COLO668 (cell line): ENCODE results near the gene NPAS3.

Source experiments
- DNase-seq: peaks from one replicate; lab custom pipeline; 2025; ENCODE audit not compliant: unreplicated experiment; lab: John Stamatoyannopoulos, UW

The NPAS3 gene

GRCh38 chr14:33808187-33808586 is 869.5 kb downstream of the NPAS3 start:
- no peak for DNase-seq

DNA sequence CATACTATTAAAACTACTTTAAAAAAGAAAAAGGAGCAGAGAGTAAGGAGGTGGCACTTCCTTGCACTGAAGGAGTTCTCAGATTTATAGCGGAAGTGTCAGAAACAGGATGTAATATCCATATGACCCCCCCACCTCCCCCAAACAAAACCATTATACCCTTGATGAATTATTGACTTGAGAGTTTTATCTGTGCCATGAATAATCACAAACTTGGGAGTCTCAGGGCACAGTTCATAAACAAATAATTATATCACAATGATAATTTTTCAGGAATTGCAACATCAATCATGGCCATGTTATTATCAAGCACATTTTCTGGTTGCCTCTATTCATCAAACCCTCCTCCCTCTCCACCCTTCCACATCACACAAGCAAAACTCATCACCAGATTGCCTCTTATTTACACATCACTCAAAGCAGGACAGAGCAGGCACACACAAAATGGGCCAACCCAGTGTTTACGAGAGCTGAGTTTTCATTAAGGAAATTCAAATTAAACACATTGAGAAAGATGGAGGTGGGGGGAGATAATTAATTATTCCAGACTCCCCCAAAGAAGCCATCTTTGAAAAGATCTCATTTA is 870.8 kb downstream of the NPAS3 start:
- DNase-seq: no peak

GRCh38 chr14:33810308-33810707 is 871.6 kb downstream of the NPAS3 start:
- no peak for DNase-seq

GRCh38 chr14:33811721-33812120 is 873.0 kb downstream of the NPAS3 start:
- no peak for DNase-seq

DNA sequence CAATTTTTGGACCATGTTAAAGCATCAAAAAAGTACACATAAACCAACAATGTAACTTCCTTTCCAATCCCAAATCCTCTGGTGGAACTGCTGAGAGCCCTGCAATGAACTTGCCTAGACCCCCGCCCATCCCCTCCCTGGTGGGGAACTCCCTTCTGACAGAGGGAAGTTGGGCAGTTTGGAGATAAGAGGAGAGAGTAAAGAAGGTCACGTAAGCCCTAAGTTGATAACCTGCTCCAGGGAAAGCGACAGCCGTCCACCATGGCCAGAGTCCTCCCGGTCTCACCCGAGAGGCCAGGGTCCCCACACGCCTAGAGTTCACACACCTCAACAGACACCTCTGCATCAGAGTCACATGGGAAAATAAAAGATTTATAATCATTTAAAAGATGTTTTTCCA is 873.5 kb downstream of the NPAS3 start:
- DNase-seq: no peak

- no peak for DNase-seq
These were observed 873.9 kb downstream of the NPAS3 start for GRCh38 chr14:33812601-33813000.

- no peak for DNase-seq
These were observed 875.3 kb downstream of the NPAS3 start for GRCh38 chr14:33814010-33814409.

DNA sequence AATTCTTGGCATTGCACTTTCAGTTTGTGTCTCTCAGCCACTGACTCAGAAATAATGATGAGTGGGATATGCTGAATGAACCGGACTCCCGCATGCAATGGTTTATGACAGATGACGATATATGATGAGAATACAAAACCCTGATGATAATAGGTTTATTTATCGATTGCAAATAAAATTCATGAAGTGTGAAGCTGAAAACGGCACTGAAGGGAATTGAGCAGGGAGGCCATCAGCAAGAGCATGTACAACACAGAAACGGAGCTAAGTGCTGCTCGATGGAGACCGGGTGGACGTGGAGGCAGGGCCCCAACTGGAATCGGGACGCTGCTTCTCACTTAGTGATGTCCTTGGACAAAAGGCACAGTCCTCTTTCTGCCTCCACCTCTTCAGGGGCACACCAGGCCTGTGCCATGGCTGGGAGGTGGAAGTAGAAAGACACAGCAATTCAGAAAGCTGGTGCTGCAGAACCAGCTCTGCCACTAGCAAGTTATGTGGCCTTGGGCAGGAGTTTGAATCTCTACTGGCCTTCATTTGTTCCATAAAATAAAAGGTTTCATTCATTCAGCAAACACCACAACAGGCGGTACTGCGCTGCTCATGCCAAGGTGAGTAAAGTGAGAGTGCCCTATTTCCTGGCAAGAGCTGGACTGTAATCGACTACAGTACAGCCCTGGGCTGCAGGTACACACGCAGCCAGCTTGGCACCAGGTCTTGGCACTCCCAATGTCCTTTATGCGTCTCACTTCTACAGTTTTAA is 895.2 kb downstream of the NPAS3 start:
- no peak for DNase-seq

- no peak for DNase-seq
These were observed 896.0 kb downstream of the NPAS3 start for GRCh38 chr14:33834466-33835260.

- no peak for DNase-seq
These were observed 896.6 kb downstream of the NPAS3 start for GRCh38 chr14:33835261-33835655.

DNA sequence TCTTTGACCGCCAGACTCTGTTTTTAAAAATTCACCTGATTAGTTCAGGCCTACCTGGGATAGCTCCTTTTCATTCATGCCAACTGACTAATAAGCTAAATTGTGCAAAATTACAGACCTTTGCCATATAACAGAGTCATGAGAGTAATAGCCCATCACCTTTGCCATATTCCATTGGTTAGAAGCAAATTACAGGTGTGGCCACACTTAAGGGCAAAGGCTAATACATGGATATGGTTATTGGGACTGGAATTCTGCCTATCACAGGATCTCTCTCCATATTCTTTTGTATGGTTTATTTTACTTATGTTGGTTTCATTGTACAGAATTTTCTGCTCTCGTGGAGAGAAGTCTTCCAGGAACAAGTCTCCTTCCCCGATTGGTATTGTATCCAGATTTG is 897.0 kb downstream of the NPAS3 start:
- DNase-seq: no peak

DNA sequence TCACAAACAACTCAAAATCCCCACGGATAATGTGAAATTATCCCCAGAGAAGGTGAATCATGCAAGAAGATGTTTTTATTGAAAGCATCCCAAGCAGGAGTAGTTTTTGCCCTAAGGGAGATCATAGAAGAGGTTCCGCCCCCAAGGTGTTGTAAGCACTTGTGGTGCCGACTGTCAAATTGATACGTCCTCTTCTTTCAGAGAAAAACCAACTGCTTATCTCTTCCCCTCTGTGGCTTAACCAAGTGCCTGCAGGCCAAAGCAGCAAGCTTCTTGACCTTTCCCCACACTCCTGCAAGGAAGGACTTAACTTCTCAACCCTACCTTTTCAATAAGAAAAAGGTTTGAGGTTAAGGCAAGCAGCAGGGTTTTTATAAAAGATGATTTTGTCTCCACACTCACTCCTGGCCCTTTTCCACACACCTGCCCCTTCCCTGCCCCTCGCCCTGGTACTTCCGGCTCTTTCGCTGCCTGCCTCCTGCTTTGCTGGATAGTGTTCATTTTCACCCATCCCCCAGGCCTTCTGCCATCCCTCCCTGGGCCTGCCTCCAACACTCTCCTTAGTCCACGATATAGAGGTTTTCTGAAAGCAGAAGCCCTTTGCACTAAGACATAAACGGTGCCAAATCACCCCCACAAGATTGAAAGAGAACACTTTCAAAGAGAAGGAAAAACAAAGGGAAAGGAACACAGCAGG is 897.7 kb downstream of the NPAS3 start:
- DNase-seq: no peak

DNA sequence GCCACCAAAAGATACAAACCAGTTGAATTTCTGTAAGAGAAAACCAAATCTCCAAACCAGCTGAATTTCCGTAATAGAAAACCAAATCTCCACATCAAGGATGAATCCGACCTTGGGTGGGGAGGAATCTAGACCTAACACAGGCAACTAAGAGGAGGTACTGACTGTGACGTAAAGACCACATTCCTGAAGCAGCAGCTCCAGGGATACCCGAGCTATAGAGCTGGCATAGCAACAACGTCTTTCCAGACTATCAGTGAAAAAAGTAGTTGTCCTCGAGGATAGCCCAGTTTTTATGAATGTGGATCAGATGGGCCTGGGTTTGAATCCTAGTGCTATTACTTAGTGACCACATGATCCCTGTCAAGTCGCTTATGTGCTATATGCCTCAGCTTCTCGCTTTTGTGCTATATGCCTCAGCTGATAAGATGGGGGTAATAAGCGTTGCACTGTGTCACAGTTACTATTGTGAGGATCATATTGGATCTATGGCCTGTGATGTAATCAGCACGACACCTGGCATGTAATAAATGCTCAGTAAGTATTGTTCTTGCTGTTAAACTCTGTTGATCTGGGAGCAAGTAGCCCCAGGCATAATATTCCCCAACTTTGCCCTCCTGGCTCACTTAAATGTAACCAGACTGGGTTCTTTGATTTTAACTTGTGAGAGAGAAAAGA is 898.4 kb downstream of the NPAS3 start:
- no peak for DNase-seq

GRCh38 chr14:33837943-33838683 is 899.4 kb downstream of the NPAS3 start:
- no peak for DNase-seq

GRCh38 chr14:33839193-33840076 is 900.8 kb downstream of the NPAS3 start:
- peak; percentile 64 for DNase-seq

DNA sequence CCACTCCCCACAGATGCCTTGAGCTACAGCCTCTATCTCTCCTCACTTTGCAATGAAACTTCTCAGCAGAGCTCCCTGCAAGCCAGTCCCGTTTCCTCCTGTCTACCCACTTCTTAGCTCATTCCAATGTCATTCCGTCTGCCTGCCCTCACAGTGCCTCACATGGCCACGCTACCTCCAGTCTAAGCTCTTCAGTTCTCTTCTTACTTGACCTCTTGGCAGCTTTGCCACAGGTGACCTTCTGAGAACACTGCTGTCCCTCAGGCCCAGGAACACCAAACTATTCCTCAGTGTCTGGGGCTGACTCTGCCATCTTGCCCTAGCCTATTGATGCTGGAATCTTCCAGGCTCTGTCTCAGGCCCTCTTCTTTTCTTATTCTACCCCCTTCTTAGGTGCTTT is 902.1 kb downstream of the NPAS3 start:
- no peak for DNase-seq

GRCh38 chr14:33842299-33842698 is 903.6 kb downstream of the NPAS3 start:
- DNase-seq: peak; percentile 67

DNA sequence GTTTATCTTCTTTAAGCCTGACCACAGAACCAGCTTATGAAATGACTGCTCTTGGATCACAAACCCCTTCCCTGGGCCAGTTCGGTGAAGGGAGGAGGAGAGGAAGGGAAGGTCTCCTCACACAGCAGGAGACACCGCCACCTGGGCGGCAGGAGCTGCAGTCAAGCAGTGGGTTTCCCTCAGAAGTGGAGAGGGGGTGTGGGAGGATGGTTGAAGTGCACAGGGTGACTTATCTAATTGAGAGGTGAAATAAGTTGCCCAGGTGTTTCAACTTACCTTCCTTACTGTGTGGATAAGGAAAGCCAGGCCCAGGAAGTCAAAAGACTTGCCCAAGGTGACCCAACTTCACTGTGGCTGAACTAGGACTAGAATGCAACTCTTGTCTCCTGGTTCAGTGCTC is 905.4 kb downstream of the NPAS3 start:
- no peak for DNase-seq

DNA sequence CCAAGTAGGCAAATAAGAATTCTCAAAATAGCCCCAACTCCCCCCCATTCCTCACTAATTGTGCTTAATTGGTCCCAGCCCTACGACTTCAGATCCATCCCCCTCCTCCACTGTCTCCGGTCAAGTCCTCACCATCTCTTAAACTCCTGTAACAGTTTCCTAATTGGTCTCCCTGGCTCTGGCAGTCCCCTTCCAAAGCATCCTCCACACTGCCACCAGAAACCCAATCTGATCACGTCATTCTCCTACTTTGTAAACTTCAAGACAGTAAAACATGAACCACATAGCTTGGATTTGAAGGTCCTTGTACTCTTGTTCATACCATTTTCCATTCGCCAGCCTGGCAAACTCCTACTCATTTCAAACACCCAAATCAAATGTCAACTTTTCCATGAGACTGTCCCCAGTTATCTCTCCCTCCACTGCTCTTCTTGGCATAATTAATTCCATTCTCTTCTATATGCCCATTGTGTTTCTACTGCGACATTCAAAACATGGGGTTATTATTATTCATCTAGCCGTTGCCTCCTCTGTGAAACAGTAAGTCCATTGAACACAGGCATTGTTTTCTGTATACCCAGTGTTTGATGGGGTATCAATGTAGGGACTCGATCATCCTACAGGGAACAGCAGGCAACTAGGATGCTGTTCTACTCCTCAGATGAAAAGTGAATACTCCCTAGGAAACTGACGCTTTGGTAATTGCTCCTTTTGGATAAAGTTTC is 907.6 kb downstream of the NPAS3 start:
- DNase-seq: no peak
